SH-SY5Y (cell line): Measurements from ENCODE around the gene TRIO.

Source experiments
- GATA2 ChIP-seq: IDR thresholded peaks from 2 replicates; pipeline ENCODE4 v1.6.1; 2011; ENCODE audit warnings: mild to moderate bottlenecking, low read depth, low read length
- GATA3 ChIP-seq: IDR thresholded peaks from 2 replicates; pipeline ENCODE4 v1.6.1; 2011; ENCODE audit warnings: low read depth, mild to moderate bottlenecking, low read length, moderate library complexity

- TF ChIP-seq GATA2 (no peak), GATA3 (no peak)
These were observed 61.0 kb downstream of the TRIO start for GRCh38 chr5:14204011-14204670.
